OCI-LY1 (cell line): ENCODE measurements around the gene GAD2.

ENCODE experiments used
- CTCF ChIP-seq: fragments of 200-600 bp; sonication (generic), shearing (Covaris generic); IDR thresholded peaks from 2 replicates; pipeline ENCODE4 v1.5.1; 2017; ENCODE audit warnings: mild to moderate bottlenecking, antibody characterized with exemption, low read length, moderate library complexity, mixed read lengths
- EZH2 ChIP-seq: fragments of 200-600 bp; sonication (generic), shearing (Covaris generic); IDR thresholded peaks from 2 replicates; pipeline ENCODE4 v1.8.0; 2017; ENCODE audit warnings: borderline replicate concordance, mixed run types, mild to moderate bottlenecking, antibody characterized with exemption, low read length, moderate library complexity, mixed read lengths

- no peak for TF ChIP-seq CTCF
- no peak for TF ChIP-seq EZH2
Measured at GRCh38 chr10:26251925-26252324, 35.4 kb downstream of the GAD2 start.
